Epithelial cell of prostate (primary cell): ENCODE results near the gene GRN.
"Not testable (repeated sequence)": the region's sequence is repeated elsewhere in the genome, so short reads cannot be mapped to it uniquely, and the experiment has no call there.

Experiments used
- DNase-seq: peaks from one replicate; pipeline ENCODE4 v3.0.0-alpha.2; 2011; ENCODE audit warnings: low read depth, low spot score
- H3K27ac ChIP-seq: fragments of 450-650 bp; 2 replicates; pipeline ENCODE4 v1.5.1; 2017; ENCODE audit warnings: mild to moderate bottlenecking

The GRN gene

GRCh38 chr17:44320066-44320465 is 25.0 kb upstream of the GRN start:
- DNase-seq: no peak
- H3K27ac ChIP-seq: no peak overlapping the region

- DNase-seq: no peak
- H3K27ac ChIP-seq: no peak overlapping the region
Observed at GRCh38 chr17:44321246-44322120, 23.6 kb upstream of the GRN start.

GRCh38 chr17:44322236-44322895 is 22.7 kb upstream of the GRN start:
- H3K27ac ChIP-seq: no peak overlapping the region
- DNase-seq: no peak

GRCh38 chr17:44323359-44324091 is 21.6 kb upstream of the GRN start:
- peak overlapping the region; percentile 80 for H3K27ac ChIP-seq
- no peak for DNase-seq

GRCh38 chr17:44324092-44324570 is 21.0 kb upstream of the GRN start:
- DNase-seq: no peak
- H3K27ac ChIP-seq: peak overlapping the region; percentile 80

GRCh38 chr17:44324571-44325275 is 20.4 kb upstream of the GRN start, which contains the start of gene SLC25A39:
TSS of gene SLC25A39 (minus strand) at chr17:44324823. CDS start at chr17:44323562, 1,261 bp downstream.
- peak; percentile 70 for DNase-seq
- H3K27ac ChIP-seq: peak within 1 kb of the TSS; percentile 80

GRCh38 chr17:44326861-44327444 is 18.1 kb upstream of the GRN start:
- DNase-seq: peak; percentile 70
- H3K27ac ChIP-seq: no peak overlapping the region

- no peak for DNase-seq
- H3K27ac ChIP-seq: no peak overlapping the region
Observed at GRCh38 chr17:44327715-44328449, 17.2 kb upstream of the GRN start.

- H3K27ac ChIP-seq, DNase-seq: not testable (repeated sequence)
Observed at GRCh38 chr17:44329516-44329915, 15.6 kb upstream of the GRN start.

GRCh38 chr17:44330263-44330662 is 14.8 kb upstream of the GRN start:
- DNase-seq: not testable (repeated sequence)

DNA sequence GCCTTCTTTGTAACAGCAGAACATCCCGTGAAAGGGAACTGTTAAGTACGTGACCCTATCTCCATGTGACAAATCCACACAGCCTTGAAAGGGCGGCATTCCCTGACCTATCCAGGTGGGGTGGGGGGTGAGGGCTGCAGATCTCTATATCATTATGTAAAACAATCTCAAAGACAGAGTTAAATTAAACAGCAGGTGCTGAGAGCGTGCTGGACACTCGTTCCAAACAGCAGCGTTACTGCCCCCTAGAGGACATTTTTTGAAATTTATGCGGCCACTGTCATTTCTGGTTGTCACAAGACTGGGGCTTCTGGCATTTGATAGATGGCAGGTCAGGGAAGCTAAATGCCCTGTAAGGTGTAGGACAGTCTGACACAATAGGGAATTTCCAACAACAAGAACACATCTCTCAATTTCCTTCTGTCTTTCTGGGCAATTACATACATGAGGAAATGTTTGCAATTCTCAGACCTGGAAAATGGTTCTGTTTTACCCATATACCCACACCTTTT is 13.8 kb upstream of the GRN start:
- no peak for DNase-seq
- H3K27ac ChIP-seq: no peak overlapping the region

More at GRCh38 chr17:44330263-44330662, 14.8 kb upstream of the GRN start:
- not testable (repeated sequence) for H3K27ac ChIP-seq

GRCh38 chr17:44333371-44333770 is 11.7 kb upstream of the GRN start:
- no peak overlapping the region for H3K27ac ChIP-seq
- no peak for DNase-seq

- DNase-seq: no peak
- no peak overlapping the region for H3K27ac ChIP-seq
Observed at GRCh38 chr17:44334315-44334714, 10.8 kb upstream of the GRN start.

DNA sequence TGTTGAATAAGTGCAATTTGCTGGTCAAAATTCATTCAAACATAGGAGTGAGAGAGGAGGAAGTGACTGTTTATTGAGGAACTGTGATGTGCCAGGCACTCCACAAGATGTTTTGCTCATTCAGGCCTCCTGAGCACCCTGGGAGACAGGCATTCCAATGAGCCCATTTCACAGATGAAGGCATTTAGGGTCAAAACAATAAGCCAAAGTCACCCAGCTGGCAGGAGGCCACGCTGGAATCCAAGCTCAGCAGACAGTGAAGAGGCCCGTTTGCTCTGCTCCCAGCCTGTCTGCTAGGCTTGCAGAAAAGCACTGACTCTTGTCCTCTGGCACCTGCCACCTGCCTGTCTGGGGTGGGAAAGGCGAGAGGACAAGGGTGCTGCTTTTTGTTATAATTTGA is 10.4 kb upstream of the GRN start:
- no peak for DNase-seq
- H3K27ac ChIP-seq: no peak overlapping the region

DNA sequence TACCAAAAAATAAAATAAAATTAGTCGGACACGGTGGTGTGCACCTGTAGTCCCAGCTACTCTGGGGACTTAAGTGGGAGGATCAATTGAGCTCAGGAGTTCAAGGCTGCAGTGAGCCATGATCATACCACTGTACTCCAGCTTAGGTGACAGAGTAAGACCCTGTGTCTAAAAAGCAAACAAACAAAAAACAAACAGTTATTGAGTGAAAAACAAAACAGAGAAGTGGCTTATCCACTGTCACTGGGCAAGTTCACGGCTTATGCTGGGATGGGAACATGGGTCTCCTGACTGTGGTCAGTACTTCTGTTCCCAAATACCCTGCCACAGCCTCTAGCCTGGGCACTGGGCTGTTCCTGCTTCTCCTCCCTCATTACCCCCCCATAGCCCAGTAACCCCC is 9.5 kb upstream of the GRN start:
- no peak overlapping the region for H3K27ac ChIP-seq

DNA sequence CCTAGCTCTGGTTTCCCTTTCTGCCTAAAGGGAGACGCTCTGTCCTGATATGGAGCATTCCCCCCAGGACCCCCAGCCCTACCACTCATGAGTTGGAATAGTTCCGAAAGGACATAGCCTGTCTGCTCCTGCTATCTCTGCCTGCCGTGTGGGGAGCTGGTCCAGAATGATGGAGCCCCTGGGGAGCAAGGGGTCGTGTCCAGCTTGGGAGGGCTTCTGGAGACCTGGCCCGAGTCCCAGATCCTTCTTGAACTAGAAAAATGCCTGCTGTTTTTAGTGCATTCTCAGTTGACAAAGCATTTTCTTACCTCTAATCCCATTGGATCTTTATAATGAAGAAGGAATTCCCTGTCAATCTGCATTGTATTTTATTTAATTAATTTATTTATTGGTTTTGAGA is 9.1 kb upstream of the GRN start:
- no peak overlapping the region for H3K27ac ChIP-seq
- no peak for DNase-seq

More for the DNA sequence above, 9.5 kb upstream of the GRN start:
- no peak for DNase-seq

GRCh38 chr17:44338702-44339101 is 6.4 kb upstream of the GRN start:
- DNase-seq: no peak
- H3K27ac ChIP-seq: no peak overlapping the region

GRCh38 chr17:44340553-44340952 is 4.5 kb upstream of the GRN start:
- DNase-seq, H3K27ac ChIP-seq: not testable (repeated sequence)
